Astrocyte of the spinal cord (primary cell): ENCODE results near the gene SLC35F1.

Experiments
- DNase-seq: peaks from one replicate; pipeline ENCODE4 v3.0.0; 2011; ENCODE audit warnings: low read depth, low spot score
- H3K4me3 ChIP-seq: 2 replicates; pipeline ENCODE4 v1.5.1; 2011; ENCODE audit warnings: low read depth, mild to moderate bottlenecking, low read length, moderate library complexity
- CTCF ChIP-seq: IDR thresholded peaks from 2 replicates; pipeline ENCODE4 v1.5.1; 2012; ENCODE audit warnings: low read depth, mild to moderate bottlenecking, low read length, inconsistent platforms
- in situ Hi-C: cut with HindIII; loops from 2 replicates; pipeline ENCODE4 v1.10.0; 2017; ENCODE audit warnings: low sequenced_read_pairs

Gene SLC35F1

DNA sequence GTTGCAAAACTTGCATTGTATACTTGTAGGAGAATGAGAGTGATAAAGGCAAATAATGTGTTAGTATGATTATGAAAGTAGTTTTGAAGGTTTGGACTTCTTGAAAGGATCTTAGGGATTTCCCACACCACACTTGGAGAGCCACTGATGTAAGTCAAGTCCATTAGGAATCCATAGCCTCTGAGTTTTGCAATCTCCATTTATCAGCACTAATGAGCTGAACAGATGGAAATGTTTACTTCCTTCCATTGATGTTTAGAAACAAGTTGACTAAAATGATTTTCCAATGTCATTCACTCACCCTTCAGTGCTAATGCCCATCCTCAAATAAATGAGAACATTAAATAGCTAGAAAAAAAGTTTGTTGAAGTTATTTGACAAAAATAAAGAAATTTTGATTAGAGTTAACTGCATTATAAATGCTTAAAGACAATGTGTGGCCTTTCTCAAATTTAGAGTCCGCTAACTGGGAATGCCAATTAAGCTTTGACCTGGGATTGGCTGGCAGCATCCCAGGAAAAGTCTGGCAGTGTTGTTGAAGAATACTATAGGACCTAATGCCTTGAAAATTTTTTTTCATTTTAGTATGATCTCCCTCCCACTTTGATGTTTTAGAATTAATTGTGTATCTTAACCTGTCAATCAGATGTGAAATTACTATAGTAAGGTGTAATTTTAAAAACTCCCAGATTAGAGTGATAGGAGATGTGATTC, 68.0 kb downstream of the SLC35F1 start:
- TF ChIP-seq CTCF, result no peak
- no peak for DNase-seq
- H3K4me3 ChIP-seq, result no peak overlapping the region
- in situ Hi-C loops, result no loop called here

DNA sequence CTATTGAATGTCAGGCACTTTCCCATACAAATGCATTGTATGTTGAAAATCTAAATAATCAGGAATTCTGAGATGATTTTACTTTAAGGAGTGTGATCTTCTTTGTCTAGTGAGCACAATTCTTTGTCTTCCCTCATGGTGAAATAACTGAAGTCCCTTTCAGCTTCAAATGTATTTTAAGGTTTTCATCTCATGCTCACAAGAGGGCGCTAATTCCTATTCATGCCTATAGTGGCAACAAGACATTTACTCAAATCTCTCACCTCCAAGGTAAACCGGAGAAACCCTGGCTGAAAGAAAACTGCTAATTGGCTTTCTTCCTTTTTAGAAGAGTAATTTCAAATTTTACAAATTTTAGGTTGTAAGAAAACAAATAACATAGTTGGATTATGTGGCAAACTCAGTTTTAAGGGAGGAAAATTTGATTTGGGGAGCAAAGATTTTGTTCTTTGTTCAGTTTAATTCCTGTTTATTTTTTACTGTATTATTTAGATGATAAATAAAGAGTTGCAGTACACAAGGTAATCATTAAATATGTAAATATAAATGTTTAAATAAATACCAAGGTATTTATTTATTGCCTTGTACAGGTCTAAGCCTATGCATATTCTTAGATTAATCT, 69.1 kb downstream of the SLC35F1 start:
- peak; percentile 66 for TF ChIP-seq CTCF
- in situ Hi-C loops, result no loop called here
- no peak overlapping the region for H3K4me3 ChIP-seq
- peak; percentile 57 for DNase-seq

DNA sequence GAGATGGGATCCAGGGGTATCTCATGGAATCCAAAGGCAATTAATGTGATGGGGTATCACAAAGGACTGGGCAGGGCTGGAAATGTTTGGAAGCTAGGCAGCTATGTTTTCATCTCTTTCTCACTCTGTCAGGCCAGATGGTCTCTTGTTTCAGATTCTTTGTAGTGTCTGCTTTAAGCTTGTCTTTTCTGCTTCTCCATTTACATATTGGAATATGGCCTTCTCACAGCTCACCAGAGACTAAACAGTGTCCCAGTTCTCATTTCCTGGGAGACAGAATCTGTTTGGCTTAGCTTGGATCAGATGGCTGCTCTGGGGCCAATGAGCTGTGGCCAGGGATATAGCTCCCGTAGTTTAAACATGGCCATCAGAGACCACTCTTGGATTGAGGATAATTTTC, 78.9 kb downstream of the SLC35F1 start:
- H3K4me3 ChIP-seq, result no peak overlapping the region
- no peak for DNase-seq
- no peak for TF ChIP-seq CTCF
- in situ Hi-C loops, result no loop called here

- TF ChIP-seq CTCF, result no peak
- no peak overlapping the region for H3K4me3 ChIP-seq
- no peak for DNase-seq
- in situ Hi-C loops, result no loop called here
These were observed 79.3 kb downstream of the SLC35F1 start for GRCh38 chr6:117986396-117986795.

- in situ Hi-C loops, result no loop called here
- no peak overlapping the region for H3K4me3 ChIP-seq
- TF ChIP-seq CTCF, result no peak
- no peak for DNase-seq
These were observed 82.0 kb downstream of the SLC35F1 start for GRCh38 chr6:117989086-117989485.

- DNase-seq, result no peak
- no peak overlapping the region for H3K4me3 ChIP-seq
- in situ Hi-C loops, result no loop called here
- TF ChIP-seq CTCF, result no peak
These were observed 83.1 kb downstream of the SLC35F1 start for GRCh38 chr6:117990151-117990550.
